HG02623 (cell line): ENCODE measurements around the gene ZFP69B.

Source experiments
- ATAC-seq: cut with Tn5 transposase; IDR thresholded peaks from one replicate; pipeline ENCODE4 v1.9.1; 2021; ENCODE audit warnings: moderate library complexity; ENCODE audit not compliant: unreplicated experiment

ZFP69B gene

DNA sequence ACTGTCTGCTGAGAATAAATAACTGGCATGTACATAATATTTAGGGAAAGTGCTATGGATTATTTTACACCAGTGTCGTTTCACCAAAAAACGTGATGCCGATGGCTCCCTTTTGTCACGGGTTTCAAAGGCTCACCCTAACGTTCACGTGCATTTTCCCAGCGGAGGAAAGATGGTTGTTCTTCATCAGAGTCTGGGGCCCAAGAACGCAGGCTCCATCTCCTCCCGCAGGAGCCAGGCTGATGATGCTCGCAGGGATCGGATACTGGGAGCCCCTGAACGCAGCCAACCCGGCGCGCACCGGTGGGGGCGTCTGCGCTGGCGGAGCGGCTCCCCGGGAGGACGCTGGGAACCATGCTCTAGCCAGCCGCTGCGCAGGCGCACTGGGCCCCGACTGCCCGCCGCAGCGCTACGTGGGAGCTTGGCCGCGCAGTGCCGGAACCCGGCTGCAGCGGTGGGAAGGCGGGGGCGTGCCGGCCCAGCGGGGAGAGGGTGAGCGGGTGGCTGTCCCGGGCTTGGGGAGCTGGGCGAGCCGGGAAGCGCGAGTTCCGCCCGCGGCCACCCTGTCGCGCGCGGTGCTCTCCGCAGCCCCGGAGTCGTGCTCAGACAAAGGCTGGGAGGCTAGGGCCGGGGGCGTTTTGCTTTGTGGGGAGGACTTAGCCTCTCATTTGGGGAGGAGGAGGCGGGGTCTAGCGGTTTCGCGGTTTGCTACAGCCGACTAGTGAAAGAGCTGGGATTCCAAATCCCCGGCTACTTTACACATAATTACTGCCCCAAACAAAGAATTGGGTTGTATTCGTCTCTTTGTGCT lies at the start of gene ZFP69B:
Gene ZFP69B, plus strand, starts transcription at position 793 of the 811 bp plus-strand sequence. CDS start 486 bp downstream, outside the sequence.
- peak; percentile 78 for ATAC-seq

DNA sequence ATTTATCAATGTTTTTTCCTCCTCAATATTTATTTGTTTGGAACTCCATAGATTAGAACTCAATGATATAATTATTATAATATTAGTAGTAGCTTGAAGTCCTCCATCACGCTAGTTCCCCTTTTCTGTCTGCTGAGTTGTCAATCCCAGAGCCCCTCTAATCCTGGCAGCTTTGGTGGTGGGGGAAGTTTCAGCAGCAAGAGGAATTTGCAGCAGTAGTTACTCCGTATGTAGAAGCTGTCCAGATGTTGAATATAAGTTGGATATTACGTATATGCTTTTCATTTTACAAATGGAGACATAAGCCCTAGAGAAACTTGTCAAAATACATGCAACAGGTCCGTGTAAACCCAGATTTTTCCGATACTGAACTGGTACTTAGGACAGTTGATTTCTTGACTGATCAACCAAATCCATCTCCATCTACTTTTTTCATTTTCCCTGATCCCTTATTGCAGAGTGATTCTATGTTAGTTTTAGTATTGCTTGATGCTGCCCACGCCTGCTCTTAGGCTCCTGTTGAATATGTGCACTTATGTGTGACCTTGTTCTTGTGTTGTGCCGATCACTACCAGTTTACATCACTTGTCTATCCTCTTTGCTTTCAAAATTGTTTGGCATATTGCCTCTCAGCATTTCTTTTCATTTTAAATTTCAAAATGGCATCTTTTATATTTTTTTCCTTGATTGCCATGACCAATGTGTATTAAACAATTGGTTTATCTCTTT lies 48.6 kb upstream of the ZFP69B start:
- no peak for ATAC-seq

DNA sequence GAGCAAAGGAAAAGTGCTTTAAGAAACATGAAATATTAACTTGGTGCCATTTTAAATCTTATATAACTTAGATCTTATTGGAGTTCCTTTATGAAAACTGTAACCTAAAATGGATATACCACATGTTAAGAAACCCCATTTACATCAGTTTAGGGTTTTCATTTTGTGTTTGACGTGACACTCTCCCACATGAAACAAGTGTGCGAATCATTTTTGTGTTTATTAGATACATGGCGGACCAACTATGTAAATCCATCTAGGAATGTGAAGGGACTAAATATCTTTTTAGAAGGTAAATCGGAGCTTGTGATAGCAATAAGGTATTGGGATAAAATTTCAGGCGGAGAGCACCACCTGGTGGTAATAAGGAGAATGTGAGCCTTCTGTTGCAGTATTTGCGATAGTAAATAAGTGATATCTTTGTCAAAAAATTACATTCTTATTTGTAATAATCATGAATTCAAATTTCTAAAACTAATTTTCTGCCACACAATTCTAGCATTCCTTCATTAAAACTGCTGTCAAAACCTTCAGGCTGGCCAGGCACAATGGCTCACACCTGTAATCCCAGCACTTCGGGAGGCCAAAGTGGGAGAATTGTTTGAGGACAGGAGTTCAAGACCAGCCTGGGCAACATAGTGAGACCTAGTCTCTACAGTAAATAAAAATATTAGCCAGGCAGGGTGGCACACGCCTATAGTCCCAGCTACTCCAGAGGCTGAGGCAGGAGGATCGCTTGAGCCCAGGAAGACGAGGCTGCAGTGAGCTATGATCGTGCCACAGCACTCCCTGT lies 45.4 kb upstream of the ZFP69B start:
- ATAC-seq: no peak

DNA sequence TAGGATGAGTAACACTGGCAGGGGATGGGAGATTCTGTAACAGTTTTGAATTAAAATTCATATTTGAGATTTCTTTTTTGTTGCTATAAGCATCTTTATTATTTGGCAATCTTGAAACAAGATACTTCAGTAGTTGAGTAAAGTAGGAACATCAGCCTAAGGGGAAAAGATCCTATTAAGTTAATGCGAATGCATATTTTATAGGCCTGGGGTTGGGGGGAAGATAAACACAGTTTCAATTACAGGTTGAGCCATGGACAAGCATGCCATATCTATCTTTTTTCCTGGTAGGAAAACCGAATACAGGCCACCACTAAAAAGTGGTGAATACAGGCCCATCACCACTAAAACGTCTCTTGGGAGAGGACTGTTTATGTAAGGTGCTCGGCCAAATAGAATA lies 44.5 kb upstream of the ZFP69B start:
- ATAC-seq: no peak

DNA sequence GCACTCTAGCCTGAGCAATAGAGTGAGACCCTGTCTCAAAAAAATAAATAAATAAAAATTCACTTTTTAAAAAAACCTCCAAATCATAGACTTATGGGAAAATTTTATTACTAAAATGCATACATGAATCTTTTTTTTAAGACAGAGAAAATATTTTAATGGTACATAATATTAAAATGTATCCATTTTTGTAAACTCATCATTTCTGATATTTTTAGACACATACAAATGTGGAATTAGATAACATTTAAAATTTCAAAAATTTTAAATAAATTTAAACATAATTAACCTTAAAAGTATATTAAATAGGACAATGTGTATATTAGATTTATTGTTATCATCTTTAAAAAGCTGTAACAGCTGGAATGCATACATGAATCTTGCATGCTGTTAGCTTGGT lies 42.8 kb upstream of the ZFP69B start:
- ATAC-seq: no peak

DNA sequence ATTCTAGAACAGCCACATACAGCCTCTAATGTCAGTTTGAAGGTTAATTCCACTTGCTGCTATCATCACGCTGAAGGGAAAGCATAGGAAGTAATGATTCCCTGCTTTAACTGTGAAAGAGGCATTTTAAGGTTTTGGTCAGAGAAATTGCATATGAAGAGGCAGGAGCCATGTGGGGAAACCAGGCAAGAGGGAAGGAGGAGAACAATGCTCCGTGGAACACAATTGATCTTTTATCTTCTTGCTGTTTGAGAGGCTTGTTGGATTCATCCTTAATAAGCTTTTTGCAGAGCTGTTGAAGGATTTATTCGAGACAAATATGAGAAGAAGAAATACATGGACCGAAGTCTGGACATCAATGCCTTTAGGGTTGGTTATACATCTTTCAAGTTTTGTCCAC lies 40.8 kb upstream of the ZFP69B start:
- no peak for ATAC-seq

DNA sequence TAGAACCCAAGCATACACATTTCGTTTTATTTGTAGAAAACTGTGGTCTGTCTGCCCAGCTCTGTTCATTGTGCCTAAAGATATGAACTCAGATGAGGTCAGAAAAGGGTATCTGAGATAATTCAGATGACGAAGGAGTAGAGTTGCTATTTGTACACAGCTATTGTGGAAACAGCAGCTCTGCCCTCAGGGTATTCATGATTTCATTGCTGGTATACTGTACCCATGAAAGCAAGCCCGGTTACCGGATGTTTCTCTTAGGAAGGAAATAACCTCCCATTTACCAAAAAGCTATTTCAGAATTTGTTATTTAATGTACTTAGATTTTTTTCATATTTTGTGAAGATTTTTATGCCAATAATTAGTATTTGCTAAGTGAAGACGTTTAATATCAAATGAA lies 39.0 kb upstream of the ZFP69B start:
- ATAC-seq: no peak

DNA sequence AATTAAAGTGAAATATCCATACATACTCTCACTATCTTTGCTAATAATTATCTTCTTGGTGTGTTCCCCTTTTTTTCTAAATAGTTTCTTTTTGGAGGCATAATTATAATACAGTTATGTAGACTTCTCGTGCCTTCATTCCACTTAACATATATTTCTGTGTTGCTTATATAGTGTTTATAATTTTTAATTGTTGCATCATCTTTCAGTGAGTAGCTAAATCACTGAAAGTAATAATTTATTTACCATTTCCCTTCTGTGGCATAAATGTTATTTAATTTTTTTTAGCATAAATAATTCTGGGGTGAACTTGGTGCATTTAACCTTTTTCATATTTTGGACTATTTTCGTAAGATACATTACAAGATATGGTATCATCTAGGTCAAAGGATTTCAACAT lies 38.4 kb upstream of the ZFP69B start:
- ATAC-seq: no peak

DNA sequence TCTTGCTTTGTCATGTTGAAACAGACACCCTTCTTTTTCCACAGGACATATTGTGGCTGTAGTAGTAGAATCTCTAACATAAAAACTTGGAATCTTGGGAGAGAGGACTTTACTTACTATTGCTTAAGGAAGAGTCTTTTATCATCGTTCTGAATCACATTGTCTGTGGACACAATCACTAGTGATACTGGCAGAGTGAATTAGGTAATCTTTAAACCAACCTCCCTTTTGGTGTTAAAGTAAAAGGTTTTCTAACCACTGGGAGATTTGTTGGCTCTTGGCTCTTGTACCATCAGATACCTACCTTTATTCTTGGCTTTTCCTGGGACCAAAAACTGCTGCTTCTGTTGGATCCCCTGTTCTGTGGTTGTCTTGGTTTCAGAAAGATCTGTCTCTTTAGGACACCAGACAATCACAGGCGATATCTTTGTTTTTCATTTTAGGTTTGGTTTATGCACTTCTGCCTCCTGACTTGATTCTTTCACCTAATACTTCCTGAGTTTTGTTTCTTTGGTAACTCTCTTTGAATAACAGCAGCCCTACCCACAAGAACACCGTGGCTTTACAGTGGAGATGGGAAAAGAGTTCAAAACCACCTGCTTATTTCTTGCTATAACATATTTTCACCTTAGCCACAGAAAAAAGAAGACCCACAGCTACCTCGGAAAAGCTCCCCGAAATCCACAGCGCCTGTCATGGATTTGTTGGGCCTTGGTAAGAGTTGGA lies 36.6 kb upstream of the ZFP69B start:
- ATAC-seq: no peak

DNA sequence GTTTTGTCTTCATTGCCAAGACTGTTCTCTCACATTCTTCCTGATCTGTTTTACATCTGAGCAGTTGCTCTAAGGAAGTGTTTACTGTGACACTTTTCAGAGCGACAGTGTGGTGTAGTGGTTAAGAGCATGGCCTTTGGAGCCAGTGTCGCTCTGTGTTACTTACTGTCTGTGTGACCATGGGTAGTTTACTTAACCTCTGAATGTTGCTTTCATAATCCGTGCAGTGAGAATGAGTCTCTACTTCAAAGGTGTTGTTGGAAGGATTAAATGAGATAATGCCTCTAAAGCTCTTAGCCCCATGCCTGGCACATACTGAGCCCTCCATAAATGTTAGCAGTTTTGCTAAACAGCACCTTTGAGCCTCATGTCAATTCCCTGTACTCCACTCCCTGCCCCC lies 35.9 kb upstream of the ZFP69B start:
- ATAC-seq: no peak

DNA sequence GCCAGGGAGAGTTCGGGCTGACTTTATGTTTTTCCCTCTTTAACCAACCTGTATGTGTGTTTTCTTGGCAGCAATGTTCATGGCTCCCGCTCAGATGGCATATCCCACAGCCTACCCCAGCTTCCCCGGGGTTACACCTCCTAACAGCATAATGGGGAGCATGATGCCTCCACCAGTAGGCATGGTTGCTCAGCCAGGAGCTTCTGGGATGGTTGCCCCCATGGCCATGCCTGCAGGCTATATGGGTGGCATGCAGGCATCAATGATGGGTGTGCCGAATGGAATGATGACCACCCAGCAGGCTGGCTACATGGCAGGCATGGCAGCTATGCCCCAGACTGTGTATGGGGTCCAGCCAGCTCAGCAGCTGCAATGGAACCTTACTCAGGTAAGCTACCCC lies 33.6 kb upstream of the ZFP69B start:
- ATAC-seq: no peak

DNA sequence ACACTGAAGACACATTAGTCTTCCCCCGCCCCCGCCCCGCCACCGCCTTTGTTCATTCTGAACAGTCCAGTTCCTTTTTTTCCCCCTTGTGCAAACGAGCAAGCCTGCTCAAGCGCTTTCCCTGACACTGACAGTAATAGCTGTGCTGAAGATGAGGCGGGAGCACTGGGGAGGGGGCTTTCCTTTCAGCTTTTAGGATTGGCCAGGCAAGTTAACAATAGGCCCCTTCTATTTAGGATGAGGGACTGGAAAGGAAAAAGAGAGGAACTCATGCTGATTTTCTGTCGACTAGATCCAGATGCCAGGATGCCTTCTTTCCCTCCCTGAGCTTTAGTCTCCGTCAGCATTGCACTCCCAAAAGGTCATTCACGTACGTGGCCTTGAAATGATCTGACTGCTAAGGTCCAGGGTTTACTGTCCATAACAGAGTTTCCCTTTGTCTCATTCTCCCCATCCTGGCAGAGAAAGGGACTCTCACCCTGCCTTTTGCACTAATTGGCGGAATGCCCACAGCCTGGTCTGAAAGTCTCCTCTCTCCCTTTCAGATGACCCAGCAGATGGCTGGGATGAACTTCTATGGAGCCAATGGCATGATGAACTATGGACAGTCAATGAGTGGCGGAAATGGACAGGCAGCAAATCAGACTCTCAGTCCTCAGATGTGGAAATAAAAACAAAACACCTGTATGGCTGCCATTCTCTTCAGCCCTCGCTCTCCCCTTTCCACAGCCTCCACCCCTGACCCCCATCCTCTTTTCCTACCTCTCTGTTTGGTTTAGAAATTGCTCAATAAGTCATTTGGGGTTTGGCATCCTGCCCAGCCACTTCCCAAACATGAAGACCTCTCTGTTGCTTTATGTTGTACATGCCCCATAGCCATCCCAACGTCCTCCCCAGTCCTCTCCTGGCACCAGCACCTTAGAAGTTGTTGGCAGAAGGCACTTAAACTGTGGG lies 28.6 kb upstream of the ZFP69B start:
- no peak for ATAC-seq

DNA sequence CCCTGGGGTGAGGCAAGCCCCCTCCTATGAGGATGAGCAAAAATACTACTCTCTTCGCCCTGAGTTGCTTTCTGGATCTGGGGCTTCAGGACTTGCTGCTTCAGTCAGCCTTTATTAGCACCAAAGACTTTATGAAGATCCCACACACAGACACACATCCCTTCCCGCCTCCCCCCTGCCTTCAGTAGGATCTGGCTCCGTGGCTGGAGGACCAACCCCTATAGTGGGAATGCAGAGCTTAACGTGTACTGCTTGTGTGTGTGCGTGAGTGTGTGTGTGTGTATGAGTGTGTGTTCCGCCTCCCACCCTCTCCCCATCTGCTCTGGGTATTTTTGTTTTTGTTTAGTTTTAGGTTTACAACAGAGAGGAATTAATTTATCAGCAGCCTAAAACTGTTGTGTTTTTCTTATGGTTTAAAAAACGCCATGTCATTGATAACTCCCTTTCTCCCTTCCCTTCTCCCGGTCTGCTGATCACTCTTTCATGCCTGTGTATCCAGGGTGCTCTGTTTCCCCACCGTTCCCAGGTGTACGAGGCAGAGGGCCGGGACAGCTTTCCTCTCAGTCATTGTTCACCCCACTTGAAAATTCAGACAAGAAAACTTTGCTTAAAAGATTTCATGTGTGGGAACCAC lies 27.5 kb upstream of the ZFP69B start:
- no peak for ATAC-seq

DNA sequence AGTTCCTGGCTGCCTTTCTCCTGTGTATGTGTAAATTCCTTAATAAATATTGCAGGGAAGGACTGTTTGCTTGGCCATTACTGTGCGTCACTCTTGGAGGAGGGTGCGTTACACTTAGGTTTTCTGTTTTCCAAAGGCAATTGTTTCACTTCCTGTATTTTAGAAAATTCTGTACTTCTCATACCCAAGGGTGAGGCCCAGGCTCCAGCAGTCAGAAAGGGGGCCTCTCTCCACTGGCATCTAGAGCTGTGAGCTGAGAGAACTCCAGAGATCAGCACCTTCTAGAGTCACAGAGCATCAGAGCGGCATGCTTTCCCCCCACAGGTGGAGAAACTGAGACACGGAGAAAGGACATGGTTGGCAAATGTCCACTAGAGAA lies 27.0 kb upstream of the ZFP69B start:
- no peak for ATAC-seq

DNA sequence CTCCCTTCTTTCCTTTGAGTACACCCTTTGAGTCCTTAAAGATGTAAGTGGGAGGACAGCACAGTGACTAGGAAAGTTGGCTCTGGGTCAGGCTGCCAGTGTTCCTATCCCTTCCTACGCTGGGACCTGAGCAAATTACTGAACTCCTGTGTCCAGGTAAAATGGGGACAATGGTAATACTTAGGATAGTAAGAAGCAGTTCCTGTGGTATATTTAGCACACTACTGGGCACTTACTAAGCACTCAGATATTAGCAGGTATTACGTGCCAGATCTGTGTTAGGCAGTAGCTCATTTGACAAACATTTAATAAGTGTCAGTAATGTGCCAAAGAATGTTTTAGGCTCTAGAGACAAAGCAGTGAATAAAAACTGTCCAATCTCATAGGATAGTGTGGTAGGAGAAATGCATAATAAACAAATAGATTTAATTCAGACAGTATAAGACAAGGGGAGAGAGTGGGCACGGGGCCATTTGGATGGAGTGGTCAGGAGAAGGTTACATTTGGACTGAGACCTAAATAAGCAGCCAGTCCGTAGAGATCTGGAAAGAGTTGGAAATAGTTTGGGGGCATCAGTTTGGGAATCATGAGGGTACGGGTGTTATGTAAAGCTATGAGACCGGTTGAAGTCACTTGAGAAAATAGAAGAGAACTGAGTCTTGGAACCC lies 26.2 kb upstream of the ZFP69B start:
- no peak for ATAC-seq

DNA sequence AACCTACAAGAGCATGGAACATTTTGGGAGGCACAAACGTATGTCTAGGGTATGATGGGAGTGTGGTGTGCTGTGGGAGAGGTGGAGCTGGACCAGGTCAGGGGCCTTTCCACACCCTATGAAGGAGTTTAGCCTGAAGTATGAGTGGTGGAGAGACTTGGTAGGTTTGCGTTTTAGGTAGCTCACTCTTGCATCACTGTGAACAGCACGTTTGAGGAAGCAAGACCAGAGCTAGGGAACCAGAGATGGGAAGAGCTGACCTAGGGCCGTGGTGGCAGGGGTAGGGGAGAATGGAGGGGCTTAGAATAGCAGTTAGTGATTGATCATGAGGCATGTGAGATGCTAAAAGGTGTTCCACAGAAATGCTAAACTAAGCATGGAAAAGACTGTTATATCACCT lies 25.1 kb upstream of the ZFP69B start:
- ATAC-seq: no peak

DNA sequence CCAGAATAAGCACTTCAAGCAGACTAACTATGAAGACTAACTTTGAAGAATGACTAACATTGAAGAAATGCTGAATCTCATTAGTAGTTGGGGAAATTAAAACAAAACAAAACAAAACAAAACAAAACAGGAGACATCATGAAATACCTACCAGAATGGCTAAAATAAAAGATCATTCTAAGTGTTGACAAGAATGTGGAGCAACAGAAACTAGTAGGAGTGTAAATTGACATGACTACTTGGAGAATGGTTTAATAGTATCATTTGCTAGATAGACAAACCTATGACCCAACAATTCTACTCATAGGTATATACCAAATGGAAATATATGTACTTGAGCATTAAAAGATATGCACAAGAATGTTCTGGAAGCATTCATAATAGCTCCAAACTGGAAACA lies 18.9 kb upstream of the ZFP69B start:
- no peak for ATAC-seq

DNA sequence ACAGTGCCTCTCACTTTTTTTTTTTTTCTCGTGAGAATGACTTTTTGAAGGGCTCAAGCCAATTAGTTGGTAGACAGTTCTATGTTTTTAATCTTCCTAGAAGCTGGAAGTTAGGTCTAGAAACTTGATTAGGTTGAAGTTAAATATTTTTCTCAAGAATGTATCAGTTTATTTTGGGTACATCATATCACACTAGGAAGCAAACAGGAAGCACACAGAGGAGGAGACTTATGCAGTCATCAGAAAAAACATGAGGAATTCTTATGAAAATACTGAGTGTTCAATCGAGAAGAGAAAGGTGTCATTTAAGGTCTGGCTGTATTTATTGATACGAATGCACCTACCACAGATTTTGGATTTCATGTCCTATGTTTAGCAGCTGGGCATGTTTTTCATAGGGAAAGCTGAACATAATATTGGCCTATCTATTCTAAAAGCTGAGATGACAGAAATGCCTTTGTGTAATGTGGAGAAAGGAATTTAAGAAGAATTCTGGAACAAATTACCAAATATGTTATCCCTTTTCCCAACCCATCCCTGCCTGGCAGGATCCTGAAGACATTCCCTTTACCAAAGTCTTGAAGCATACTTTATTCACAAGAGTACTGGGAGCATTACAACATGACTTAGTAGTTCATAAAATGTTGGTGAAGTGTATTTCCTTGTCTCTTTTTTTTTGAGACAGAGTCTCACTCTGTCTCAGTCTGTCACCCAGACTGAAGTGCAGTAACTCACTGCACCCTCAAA lies 17.5 kb upstream of the ZFP69B start:
- no peak for ATAC-seq
